HG03342 (cell line): ENCODE results near the gene C5orf15.

Experiments used
- ATAC-seq: cut with Tn5 transposase; IDR thresholded peaks from one replicate; pipeline ENCODE4 v1.9.1; 2021; ENCODE audit warnings: mild to moderate bottlenecking, moderate library complexity; ENCODE audit not compliant: unreplicated experiment

The C5orf15 gene

DNA sequence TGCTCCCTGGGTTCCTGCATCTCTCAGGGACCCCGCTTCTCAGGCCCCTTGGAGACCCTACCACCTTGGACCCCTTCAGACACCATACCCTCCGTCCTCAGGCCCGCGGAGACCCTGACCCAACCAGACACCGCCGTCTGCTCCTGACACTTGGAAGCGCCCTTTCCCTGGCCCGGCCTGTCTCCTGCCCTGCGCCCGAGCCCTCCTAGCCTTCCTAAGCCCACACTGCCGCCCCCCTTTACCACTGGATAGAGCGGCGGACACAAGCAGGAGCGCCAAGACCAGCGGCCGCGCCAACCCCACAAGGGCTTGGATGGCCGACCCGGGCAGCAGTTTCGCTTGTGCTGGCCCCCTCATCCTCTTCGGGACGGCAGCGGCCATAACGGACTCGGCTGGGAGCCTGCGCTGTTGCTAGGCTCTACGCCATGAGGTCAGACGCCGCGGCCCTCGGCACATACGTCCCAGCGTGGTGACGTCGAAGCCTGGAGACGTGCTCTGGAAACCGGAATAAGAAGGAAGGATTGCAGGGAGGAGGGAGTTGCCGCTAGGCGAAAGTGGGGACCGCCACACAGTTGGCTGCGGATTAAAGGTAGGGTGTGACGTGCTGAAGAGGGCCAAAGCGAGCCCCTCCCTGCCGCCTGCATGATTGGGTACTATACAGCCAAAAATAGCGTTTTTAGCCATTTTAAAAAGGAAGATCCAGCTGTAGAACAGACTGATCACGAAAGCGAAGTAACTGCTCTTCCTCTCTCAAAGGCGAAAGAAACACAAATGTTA lies at the start of gene C5orf15:
C5orf15 (minus strand) TSS at position 422 of the 777 bp plus-strand sequence; CDS start at position 381, 41 bp downstream.
- peak; percentile 96 for ATAC-seq

DNA sequence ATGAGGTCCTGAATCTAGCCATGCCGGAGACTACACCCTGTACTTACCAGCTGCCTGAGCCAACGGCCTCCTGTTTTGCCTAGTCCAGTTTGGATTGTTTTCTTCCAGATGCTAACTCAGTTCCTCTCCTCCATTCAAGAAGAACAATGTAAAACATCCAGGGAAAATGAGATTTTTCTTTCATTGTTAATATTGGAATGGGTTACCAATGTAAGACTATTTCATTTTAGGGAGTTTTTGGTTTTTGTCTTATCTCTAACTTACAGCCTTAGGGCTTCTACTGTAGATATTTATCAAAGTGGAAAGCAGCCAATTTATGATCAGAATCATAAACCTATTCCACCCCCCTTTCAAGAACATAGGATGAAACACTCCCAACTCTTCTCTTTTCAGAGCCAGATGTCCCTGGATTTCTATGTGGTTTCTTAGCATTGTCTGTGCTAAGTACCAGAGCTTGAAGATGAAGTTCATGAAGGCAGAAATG lies 39.9 kb upstream of the C5orf15 start:
- ATAC-seq = no peak

DNA sequence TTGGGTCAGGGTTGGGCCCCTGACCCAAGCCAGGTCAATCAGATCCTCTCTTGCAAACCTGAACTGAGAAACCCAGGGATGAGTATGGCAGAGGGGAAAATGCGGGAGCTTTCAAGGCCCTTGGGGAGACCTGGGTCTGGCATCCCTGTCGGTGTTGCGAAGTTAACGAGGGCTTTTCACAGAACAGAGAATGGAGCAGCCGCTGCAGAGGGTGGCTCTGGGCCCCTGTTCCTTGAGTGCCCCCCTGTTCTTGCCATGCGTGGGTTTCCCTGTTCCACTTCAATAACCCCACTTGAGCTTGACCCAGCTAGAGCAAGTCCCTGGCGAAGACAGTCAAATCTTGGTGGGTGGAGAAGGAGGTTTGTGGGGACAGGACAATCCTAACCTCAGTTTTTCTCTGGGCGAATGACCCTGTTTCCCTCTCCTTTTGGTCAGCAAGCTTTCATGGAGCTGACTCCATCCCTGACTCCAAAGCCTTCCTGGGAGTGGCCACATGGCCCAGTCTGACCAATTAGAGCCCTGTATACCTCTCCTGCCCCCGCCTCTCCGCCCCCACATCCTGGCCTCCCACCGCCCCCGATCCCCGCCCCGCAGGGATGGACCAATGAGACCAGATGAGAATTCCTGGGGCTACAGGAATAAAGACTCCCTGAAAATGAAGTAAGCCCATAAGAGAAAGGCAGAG lies 39.3 kb upstream of the C5orf15 start:
- no peak for ATAC-seq

DNA sequence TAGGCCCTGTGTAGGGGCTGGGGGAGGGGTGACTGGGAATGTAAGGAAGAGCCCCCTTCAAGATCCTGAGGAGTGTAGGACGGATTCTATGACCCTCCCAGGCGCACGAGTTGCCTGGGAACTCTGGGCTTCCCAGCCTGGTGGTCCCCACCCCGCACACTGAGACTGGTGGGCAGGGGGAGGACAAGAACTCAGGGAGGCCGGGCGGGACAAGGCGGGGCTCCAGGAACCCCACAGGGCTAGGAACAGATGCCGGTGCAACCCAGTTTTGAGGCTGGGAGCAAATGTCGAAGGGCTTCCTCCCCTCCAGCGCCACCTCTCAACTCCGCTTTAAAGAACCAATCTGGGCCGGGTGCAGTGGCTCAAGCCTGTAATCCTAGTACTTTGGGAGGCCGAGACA lies 37.7 kb upstream of the C5orf15 start:
- no peak for ATAC-seq

DNA sequence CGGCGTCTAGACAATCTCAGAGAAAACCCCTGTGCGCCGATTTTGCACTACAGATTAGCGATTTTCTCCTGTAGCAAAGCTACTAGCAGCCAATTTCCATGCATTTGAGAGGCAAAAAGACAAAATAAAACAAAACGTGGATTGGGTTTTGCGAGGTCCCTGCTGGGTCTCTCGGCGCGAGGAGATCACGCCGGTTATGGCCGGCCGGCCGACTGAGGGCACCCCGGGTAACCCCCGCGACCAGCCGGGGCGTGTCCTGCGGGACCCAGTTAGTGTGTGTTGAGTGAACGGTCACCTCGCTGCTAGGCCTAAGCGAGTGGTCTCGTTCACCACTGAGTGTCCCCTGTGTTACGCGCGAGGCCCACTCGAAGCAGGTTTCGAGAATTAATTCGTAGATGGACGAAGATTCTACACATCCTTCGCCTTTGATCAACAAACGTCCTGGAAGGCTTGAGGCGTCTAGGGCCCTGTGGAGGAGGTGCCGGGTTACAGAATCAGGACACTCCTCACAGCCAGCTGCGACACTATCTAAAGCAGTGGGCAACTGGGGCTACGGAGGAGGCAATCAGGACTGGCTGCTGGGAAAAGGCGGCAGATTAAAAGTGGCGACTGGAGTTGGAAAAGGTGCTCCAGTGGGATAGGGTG lies 37.1 kb upstream of the C5orf15 start:
- no peak for ATAC-seq

DNA sequence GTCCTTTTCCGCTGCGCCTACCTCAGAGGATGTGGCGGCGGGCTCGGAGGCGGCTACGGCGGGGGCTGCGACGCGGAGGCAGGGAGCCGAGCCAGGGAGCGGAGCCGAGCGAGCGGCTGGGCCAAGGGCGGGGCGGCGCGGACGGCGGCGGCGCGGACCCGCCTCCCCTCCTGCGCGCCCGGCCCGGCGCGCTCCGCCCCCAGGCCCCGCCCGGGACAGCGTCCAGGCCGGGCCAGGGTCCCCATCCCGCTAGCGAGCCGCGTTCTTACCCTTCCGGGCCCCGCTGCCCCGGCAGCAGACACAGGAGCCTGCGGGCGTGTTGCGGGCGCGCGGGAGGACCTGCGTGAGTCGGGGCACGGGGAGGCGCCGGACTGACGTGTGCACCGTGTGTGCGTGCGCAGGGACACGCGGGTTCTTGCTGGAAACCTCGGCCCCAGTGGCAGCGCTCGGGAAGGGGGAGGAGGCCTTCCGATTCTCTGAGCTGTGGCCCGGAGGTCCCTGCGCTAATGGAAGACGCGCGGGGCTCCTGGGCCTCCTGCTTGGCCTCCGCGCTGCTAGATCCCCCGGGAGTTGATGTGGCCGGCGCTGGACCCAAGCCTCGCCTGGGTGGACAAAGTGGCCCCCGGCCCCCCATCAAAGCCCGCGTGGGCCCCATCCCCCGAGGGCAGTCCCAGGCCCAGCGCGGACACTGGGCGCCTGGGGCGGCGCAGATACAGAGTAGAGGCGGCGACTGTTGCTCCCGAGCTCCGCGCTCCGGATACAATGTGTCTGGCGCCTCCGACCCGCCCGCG lies 36.4 kb upstream of the C5orf15 start, which contains the start of gene VDAC1:
VDAC1 (minus strand) TSS at position 350 of the 791 bp plus-strand sequence. CDS start 11,963 bp downstream, outside the sequence.
- peak; percentile 74 for ATAC-seq

DNA sequence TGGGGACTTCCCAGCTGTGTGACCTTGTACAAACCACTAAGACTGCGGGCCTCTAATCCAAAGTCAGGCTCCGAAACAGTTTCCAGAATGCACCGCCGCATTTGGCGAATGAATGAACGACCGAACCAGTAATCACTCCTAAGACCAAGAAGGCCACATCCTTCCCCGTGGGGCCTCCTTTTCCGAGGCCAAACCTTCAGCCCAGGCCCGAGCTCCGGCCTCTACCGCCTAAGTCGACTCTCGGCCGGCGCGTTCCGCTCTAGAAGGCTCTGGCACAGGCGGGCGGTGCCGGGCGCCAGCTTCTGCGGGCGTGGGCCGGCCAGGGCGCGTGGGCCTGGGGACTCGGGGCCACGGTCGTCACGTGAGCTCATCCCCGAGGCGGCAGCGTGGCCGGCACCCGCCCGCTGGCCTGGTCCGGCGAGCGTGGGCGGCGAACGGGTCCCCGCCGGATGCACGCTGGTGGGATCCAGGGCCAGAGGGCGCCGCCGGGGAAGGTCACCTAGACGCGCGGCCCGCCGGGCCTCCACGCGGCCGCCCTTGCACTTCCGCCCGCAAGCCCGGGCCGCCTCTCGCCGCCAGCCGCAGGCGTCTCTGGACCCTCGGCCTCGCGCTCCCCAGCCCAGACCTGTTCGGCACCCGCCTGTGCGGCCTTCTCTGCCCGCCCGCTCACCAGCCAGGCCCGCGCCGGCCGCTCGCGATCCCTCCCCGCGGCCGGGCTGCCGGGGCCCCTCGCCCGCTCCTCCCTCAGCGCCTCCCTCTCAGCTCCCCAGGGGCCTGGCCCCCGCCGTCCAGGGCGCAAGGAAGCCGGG lies 35.6 kb upstream of the C5orf15 start:
- peak; percentile 25 for ATAC-seq

DNA sequence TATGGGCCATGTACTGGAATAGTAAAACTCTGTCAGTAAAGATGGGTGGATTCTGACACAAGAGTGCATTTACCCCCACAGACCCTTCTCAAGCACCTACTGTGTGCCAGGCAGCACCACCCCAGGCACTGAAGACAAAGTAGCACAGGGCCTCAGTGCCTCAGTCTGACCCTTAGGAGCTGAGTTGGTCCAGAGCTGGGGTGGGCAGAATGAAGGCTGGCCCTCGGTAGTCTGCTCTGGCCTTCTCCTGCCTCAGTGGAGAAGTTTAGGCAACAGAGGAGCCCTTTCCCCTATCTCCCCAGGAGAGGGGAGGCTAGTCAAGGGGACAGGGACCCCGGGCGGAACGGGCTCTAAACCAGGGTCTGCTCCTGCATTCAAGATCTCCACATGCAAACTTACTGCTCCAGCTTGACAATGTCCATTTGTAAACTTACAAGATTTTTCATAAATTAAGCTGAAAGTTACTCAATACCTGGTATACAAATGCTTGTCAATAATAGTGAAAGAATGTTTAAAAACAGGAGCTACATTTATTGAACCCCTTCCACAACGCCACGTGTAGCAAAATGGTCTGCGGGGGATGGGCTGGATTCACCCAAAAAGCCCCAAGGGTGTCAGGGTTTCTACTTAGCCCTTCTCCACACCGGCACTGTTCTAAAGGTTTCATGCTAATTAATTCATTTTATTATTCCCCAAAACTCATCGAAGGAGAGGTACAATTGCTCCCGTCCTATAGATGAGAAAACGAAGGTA lies 34.8 kb upstream of the C5orf15 start:
- no peak for ATAC-seq

DNA sequence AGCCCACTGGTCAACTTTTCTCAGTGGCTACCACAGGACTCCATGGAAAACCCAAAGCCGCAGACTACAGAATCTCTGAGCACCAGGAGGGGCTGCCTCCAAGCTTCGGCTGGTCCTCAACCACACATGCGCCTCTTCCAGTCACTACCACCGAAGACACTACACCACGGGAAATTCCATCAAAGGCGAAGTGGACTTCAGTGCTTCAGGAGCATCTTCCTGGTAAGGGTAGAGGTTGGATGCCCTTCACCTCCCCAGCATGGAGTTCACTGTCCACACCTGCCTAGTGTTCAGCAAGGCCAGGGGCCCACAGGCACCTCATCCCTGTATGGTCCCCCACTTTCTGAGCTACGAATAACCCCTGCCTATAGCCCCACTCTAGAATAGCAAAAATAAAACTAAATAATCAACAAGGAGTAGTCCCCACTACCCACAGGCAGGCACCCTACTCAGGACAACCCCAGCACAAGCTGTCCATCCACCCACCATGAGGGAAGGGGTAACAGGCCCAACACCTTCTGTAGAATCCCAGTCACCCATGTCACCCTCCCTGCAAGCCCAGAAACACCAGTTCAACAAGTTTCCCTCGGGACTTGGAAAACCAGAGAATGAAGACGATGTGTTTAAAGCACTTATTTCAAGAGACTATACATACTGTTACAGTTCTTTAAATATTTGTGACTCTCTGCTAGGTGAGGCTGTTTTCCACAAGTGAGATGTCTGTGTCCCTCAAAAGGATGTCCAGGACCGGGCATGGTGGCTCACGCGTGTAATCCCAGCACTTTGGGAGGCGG lies 33.7 kb upstream of the C5orf15 start:
- no peak for ATAC-seq

DNA sequence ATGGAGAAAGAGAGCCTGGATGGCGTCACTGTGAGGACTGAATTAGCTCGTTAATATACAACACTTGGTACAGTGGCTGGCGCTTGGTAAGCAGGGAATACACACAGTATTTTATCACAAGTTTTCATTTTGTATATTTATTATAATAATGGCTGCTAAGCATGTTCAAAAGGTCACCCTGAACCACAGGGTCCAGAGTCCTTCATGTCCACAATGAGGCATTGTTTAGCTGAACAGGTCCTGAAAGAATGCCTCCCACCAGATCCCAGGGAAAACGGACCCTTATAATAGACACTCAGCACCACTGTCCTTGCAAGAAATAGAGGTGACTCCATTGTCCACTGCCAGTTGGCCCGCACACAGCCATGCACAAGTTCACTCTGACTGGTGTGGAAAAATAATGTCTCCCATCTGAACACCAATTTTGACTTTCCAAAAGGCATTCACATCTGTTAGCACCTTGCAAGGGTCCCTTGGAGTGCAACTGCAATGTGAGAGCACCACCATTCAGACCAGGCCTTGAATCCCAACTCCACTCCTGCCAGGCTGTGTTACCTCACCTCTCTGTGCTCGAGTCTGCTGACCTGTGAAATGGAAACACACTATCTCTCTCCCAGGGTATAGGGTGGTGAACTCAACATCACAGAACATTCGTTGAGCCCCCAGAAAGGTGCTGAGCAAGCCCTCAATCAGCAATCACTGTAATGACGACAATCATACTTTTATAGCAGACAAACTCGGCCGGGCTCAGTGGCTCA lies 32.5 kb upstream of the C5orf15 start:
- no peak for ATAC-seq

DNA sequence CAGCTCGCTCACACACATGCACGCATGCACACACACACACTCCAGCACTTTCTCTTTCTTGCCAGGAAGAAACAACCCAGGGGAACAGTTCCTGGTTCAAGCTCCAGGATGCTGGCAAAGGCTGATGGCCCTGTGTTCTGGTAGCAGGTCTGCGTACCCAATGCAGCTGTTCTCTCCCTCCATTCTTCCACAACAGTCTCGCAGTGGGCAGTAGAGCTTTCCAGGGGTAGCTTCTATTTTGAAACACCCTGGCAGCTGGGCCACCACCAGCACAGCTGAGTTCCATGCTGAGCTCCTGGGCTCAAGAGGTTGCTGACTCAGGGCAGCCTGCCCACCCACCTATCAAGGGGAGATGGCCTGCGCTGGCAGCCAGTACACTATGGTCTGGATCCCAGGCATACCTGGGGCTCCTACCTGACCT lies 31.7 kb upstream of the C5orf15 start:
- no peak for ATAC-seq

DNA sequence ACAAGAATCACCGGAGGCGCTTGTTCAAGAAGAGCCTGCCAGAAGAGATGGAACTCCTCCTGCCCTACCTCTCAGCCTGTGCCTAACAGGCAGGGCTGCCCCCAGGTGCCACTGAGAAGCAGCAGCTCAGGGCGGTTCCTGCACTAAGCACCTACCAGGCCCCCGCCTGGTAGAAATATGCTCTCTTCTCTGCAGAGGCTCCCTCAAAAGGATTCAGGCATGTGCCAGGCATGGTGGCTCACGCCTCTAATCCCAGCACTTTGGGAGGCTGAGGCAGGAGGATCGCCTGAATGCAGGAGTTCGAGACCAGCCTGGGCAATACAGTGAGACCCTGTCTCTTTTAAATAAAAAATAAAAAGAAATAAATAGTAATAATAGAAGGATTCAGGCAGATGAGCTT lies 30.4 kb upstream of the C5orf15 start:
- ATAC-seq = no peak

DNA sequence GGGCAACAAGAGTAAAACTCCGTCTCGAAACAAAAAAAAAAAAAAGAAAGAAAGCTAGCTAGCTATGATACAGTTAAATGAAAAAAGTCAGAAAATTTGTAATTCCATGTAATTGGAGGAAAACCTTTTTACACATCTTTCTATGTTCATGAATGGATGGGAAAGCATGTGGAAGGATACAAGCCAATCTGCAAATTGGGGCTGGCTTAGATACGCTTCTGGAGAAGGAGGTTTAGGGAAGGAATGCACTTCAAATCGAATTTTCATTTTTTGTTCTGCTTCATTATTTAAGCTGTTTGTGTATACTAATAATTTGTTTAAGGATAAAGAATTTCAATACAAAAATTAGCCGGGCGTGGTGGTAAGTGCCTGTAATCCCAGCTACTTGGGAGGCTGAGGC lies 29.6 kb upstream of the C5orf15 start:
- ATAC-seq = no peak

DNA sequence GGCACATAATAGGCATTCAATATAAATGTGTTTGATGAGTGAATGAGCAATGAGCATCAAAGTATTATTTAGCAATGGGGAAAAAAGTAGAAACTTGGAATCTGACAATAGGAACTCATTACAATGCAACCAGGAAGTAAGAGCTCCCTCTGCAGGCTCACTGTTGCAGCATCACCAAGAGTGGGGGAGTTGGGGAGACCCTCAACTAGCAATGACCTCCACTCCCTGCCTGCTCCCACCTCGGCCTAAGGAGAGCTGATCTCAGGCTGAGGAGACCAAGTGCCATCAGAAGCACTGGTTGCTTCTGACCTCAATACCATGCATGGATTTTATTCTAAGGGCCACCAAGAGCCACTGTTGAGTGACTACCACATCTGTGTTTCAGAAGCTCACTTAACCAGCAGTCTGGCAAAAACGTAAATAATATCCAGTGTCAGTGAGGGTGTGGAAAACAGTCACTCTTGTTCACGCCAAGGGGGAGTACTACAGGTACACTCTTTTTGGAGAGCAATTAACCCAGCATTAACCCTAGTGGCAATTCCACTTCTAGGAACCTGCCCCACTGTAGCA lies 28.3 kb upstream of the C5orf15 start:
- no peak for ATAC-seq

DNA sequence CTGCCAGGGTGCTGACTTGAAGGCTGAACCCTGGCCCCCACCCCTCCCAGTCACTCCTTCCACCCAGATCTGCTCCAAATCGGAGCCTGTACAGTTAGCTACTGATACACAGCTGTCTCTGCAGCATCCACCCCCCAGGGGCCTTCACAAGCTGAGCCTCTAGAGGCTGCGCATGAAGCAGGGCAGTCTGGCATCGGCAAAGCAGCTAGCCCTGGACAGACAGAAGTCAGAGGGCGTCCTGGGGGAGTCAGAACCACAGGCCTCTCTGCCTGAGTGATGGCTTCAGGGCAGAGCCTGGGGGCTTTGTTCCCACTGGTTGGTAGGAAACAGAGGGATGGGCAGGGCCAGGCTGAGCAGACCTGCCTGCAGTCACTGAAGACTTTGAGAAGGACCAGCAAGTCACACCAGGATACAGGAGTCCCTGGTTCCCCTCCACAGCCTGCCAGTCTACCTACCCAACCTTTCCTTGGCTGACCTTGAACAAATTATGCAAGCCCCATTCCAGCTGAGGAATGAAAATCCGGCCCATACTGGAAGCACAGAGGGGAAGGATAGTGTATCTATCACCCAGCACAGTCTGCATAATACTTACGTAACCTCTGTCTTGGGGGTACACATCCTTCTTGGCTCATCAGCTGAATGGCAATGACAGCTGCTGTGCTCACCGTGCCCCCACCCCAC lies 27.6 kb upstream of the C5orf15 start:
- no peak for ATAC-seq

DNA sequence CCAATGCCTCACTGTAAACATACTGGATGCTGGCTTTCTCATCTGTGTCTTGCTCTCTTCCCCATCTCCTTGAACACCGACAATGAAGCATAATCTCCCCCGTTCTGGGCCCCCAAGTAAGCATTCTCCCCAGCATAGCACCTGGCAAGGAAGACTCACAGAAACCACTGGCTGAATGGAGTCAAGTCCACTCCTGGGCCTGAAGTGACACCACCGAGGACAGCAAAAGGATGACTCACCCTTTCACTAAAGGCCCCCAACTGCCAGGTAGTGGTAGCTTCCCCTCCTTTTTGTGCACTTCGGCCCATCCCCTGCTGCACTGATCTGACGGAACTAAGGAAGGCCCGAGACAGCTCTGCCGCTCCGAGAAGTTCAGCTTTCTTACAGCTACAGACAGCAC lies 26.9 kb upstream of the C5orf15 start:
- no peak for ATAC-seq

DNA sequence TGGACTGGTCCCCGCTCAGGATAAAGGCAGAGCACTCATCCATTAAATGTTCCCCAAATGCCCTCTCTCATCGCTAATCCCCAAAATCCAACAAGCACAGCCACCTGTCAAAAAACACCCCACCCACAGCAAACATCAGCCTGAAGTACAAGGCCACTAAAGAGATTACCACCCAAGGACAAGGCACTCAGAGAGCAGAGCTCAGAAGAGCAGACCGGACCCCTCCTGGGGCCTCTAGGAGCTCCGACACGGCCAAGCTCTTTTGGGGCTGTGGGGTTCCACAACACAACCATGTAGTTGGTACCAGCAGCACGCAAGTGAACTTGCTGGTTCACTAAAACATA lies 26.5 kb upstream of the C5orf15 start:
- no peak for ATAC-seq
